Fibroblast of lung (primary cell): ENCODE measurements around the gene RASSF4. TPM values are rescaled to one million over a fixed set of nuclear protein-coding genes. Genes with fewer than 3 reads are reported as not detected.

ENCODE experiments used
- DNase-seq, 2 donors: peaks; one replicate each; pipeline versions ENCODE4 v3.0.0 to v3.0.0-alpha.2; 2010; ENCODE audit warnings: low read depth in 2 of 2
- H2AFZ ChIP-seq: 2 replicates; pipeline ENCODE4 v1.5.1; 2012; ENCODE audit warnings: low read length, control low read depth, inconsistent platforms
- H3K27ac ChIP-seq: 2 replicates; pipeline ENCODE4 v1.5.1; 2011; ENCODE audit warnings: low read length, control low read depth; ENCODE audit not compliant: insufficient read depth
- H3K27me3 ChIP-seq: 2 replicates; pipeline ENCODE4 v1.5.1; 2011; ENCODE audit warnings: mild to moderate bottlenecking, low read length; ENCODE audit not compliant: control insufficient read depth, insufficient read depth
- H3K36me3 ChIP-seq: 2 replicates; pipeline ENCODE4 v1.5.1; 2011; ENCODE audit warnings: low read length; ENCODE audit not compliant: control insufficient read depth, insufficient read depth
- H3K4me1 ChIP-seq: 2 replicates; pipeline ENCODE4 v1.5.1; 2011; ENCODE audit warnings: low read length; ENCODE audit not compliant: control insufficient read depth, insufficient read depth; ENCODE audit errors: extremely low read depth
- H3K4me2 ChIP-seq: 2 replicates; pipeline ENCODE4 v1.5.1; 2011; ENCODE audit warnings: low read length, control low read depth; ENCODE audit not compliant: insufficient read depth; ENCODE audit errors: extremely low read depth
- H3K4me3 ChIP-seq, 4 experiments: fragments of 200-600 bp in 1 of 4; sonication (generic) in 1 of 4; replicated peaks in 1 of 4; 2 replicates each; pipeline ENCODE4 v1.5.1; 2011 to 2016; ENCODE audit warnings: low read length in 4 of 4, low read depth in 3 of 4, mild to moderate bottlenecking in 3 of 4, control low read depth in 2 of 4, inconsistent platforms in 1 of 4, mixed read lengths in 1 of 4; ENCODE audit not compliant: insufficient read depth in 1 of 4; ENCODE audit errors: control extremely low read depth in 1 of 4
- H3K79me2 ChIP-seq: 2 replicates; pipeline ENCODE4 v1.5.1; 2012; ENCODE audit warnings: mild to moderate bottlenecking, low read length, inconsistent platforms; ENCODE audit not compliant: control insufficient read depth, insufficient read depth
- H3K9ac ChIP-seq: 2 replicates; pipeline ENCODE4 v1.5.1; 2011; ENCODE audit warnings: mild to moderate bottlenecking, low read length, control low read depth; ENCODE audit not compliant: insufficient read depth
- H3K9me3 ChIP-seq: 2 replicates; pipeline ENCODE4 v1.5.1; 2012; ENCODE audit warnings: low read depth, low read length; ENCODE audit not compliant: control insufficient read depth, insufficient read depth
- H4K20me1 ChIP-seq: 2 replicates; pipeline ENCODE4 v1.5.1; 2011; ENCODE audit warnings: low read length; ENCODE audit not compliant: control insufficient read depth, insufficient read depth; ENCODE audit errors: extremely low read depth
- CTCF ChIP-seq, 2 donors: IDR thresholded peaks in 1 of 2; conservative IDR thresholded peaks in 1 of 2; 1 replicate in 1 of 2; 2 replicates in 1 of 2; pipeline ENCODE4 v1.5.1; 2011 to 2012; ENCODE audit warnings: low read length in 2 of 2, control low read depth in 1 of 2, inconsistent platforms in 1 of 2, low read depth in 1 of 2, mild to moderate bottlenecking in 1 of 2
- EZH2 ChIP-seq: IDR thresholded peaks from 2 replicates; pipeline ENCODE4 v1.5.1; 2012; ENCODE audit warnings: low read length, control low read depth, mild to moderate bottlenecking; ENCODE audit errors: missing control alignments
- polyA plus RNA-seq, 2 donors: library from polyadenylated mRNA; depleted of rRNA in 1 of 2; stranded (reverse) in 1 of 2; unstranded in 1 of 2; fragments of >200 nt; gene quantifications; 2 replicates each; pipeline ENCODE4 v1.2.1, GENCODE V29; 2011 to 2012; ENCODE audit warnings: missing spikeins in 1 of 2
- total RNA-seq: library from RNA; depleted of rRNA; stranded (reverse); fragments of >200 nt; gene quantifications from 2 replicates; pipeline ENCODE4 v1.2.1, GENCODE V29; 2014

Gene RASSF4
- total and polyA plus RNA-seq, 2 donors (not counting 1 experiment from before 2014, with no cell fraction given), result 6.4 to 11.4 TPM

DNA sequence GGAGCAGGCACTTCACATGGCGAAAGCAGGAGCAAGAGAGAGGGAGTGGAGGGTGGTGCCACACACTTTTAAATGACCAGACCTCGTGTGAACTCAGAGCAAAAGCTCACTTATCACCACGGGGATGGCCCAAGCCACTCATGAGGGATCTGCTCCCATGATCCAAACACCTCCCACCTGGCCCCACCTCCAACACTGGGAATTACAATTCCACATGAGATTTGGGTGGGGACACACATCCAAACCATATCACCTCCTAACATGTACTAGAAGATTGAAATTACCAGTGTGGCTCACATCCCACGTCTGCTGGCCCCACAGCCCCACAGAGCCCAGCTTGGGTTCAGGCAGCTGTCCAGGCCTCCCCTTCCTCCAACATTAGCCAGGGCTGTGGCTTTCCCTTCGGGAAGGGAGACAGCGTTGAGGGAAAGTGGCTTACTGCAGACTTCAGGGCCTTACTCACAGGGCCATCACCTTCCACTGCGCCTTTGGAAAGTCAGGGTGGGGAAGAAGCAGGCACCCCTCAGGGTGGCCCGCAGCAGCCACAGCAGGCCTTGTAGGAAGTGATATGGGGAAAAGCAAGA is 11.3 kb downstream of the RASSF4 start:
- no peaks in the 10 kb centered on the region for H3K36me3 ChIP-seq
- no peaks in the 10 kb centered on the region for H3K79me2 ChIP-seq
- no peak overlapping the region for H2AFZ ChIP-seq
- H3K4me1 ChIP-seq, result peaks cover 4% of the 10 kb centered on the region
- DNase-seq, result no peak
- H3K27ac ChIP-seq, result no peak overlapping the region
- no peaks in the 10 kb centered on the region for H4K20me1 ChIP-seq
- H3K4me3 ChIP-seq, result no peak overlapping the region
- H3K9me3 ChIP-seq, result no peaks in the 10 kb centered on the region
- TF ChIP-seq EZH2, result no peak
- TF ChIP-seq CTCF (conservative IDR thresholded peaks at IDR 0.05 in 1 of 2, IDR thresholded peaks at IDR 0.05 in 1 of 2; ENCODE audit: low read depth in 1 of 2, low read length in 2 of 2), result no peak
- no peak overlapping the region for H3K9ac ChIP-seq
- H3K4me2 ChIP-seq, result no peak overlapping the region
- no peaks in the 10 kb centered on the region for H3K27me3 ChIP-seq

DNA sequence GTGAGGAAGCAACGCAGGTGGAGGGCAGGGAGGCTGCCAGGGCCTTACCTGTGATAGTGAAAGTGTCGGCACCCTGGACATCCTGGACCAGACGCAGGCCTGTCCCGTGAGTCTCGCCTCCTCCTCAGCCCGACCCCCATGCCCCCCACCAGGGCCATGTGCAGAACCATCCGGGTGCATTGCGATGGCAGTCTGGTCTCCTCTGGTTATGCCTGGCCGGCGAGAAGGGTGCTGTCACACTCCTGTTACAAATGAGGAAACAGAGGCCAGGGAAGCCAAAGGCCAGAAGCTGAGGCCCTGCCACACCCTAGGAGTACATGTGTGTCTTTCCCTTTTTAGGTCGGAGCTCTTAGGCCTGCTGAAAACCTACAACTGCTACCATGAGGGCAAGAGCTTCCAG is 11.8 kb downstream of the RASSF4 start:
- H3K27ac ChIP-seq, result no peak overlapping the region
- no peaks in the 10 kb centered on the region for H3K36me3 ChIP-seq
- H3K27me3 ChIP-seq, result no peaks in the 10 kb centered on the region
- H2AFZ ChIP-seq, result no peak overlapping the region
- no peak overlapping the region for H3K4me2 ChIP-seq
- H3K9me3 ChIP-seq, result no peaks in the 10 kb centered on the region
- H3K4me3 ChIP-seq, result no peak overlapping the region
- no peaks in the 10 kb centered on the region for H4K20me1 ChIP-seq
- no peaks in the 10 kb centered on the region for H3K79me2 ChIP-seq
- TF ChIP-seq EZH2 (no peak), CTCF (conservative IDR thresholded peaks at IDR 0.05 in 1 of 2, IDR thresholded peaks at IDR 0.05 in 1 of 2; ENCODE audit: low read depth in 1 of 2, low read length in 2 of 2) (no peak)
- no peak overlapping the region for H3K9ac ChIP-seq
- H3K4me1 ChIP-seq, result peaks cover 4% of the 10 kb centered on the region
- DNase-seq, result no peak

GRCh38 chr10:44971935-44972757 is 12.5 kb downstream of the RASSF4 start:
- Histone ChIP-seq H3K4me2 (no peak overlapping the region), H3K27me3 (no peaks in the 10 kb centered on the region), H2AFZ (no peak overlapping the region), H3K27ac (no peak overlapping the region), H3K9ac (no peak overlapping the region), H3K9me3 (no peaks in the 10 kb centered on the region), H3K36me3 (no peaks in the 10 kb centered on the region), H4K20me1 (no peaks in the 10 kb centered on the region), H3K4me1 (peaks cover 9% of the 10 kb centered on the region), H3K4me3 (no peak overlapping the region), H3K79me2 (no peaks in the 10 kb centered on the region)
- no peak for TF ChIP-seq CTCF (conservative IDR thresholded peaks at IDR 0.05 in 1 of 2, IDR thresholded peaks at IDR 0.05 in 1 of 2; ENCODE audit: low read depth in 1 of 2, low read length in 2 of 2)
- no peak for TF ChIP-seq EZH2
- DNase-seq, result no peak
